HG02970 (cell line): ENCODE data around the gene CKMT2.
"Not testable (repeated sequence)": the region's sequence is repeated elsewhere in the genome, so short reads cannot be mapped to it uniquely, and the experiment has no call there.

ENCODE experiments used
- ATAC-seq: cut with Tn5 transposase; IDR thresholded peaks from one replicate; pipeline ENCODE4 v1.9.1; 2021; ENCODE audit warnings: mild to moderate bottlenecking, moderate library complexity, moderate number of reproducible peaks; ENCODE audit not compliant: unreplicated experiment, low FRiP score

CKMT2 gene

DNA sequence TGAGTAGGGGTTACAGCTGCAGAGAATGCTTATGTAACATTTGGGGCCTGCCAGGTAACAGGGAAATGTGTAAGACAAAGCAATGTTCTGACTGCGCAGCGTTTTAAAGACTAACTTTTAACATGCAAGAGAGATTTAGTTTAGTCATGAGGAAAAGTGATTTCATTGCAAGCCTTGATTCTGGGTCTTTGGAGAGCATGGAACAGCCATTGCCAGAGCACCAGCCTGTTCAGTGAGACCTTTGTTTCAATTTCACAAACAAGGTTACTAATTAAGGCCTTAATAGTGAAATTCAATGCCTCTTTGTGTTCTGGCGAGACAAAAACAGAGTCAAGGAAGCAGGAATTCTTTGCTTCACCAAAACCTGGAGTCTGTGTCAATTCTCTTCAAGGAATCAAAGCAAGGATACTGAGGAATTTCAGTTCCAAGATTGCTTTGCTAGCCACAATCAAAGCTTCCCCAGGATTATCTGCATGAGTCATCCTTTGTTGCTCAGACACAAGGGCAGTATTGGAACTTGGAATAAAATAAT, 14.4 kb downstream of the CKMT2 start:
- no peak for ATAC-seq

DNA sequence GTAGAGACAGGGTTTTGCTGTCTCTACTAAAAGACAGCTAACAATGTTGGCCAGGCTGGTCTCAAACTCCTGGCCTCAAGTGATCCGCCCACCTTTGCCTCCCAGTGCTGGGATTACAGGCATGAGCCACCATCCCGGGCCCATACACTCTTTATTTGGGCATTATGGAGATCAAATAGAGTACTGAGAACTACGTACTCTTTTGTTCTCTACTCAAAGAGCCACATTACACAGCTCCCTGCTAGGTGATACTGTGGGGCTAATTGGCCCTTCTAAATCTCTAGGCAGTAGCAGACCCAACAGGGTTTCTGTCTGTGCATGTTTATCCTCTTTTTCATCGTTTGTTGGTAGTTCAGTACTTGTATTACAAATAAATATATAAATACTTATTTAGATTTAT, 16.1 kb downstream of the CKMT2 start:
- ATAC-seq, result no peak

DNA sequence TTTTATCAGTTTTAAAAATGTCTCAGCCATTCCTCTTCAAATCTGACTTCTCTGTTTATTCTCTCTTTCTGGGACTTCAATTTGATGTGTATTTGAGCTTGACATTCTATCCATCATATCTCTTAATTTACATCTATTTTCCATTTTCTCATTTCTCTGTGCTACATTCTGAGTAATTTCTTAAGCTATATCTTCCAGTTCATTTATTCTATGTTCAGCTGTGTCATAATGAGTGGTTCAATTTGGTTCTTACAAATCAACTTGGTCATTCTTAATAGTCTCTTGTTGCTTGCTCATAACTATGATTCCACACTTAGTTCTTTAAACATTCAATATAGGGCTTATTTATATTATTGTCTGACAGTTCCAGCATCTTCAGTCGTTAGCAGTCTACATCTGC, 16.9 kb downstream of the CKMT2 start:
- ATAC-seq, result no peak

- ATAC-seq, result no peak
Measured at GRCh38 chr5:81251922-81252321, 18.8 kb downstream of the CKMT2 start.

- no peak for ATAC-seq
Measured at GRCh38 chr5:81252904-81253303, 19.8 kb downstream of the CKMT2 start.

- ATAC-seq, result no peak
Measured at GRCh38 chr5:81253875-81254274, 20.8 kb downstream of the CKMT2 start.

- ATAC-seq, result no peak
Measured at GRCh38 chr5:81254886-81255559, 21.9 kb downstream of the CKMT2 start.

GRCh38 chr5:81256766-81257165, 23.6 kb downstream of the CKMT2 start:
- ATAC-seq, result no peak

DNA sequence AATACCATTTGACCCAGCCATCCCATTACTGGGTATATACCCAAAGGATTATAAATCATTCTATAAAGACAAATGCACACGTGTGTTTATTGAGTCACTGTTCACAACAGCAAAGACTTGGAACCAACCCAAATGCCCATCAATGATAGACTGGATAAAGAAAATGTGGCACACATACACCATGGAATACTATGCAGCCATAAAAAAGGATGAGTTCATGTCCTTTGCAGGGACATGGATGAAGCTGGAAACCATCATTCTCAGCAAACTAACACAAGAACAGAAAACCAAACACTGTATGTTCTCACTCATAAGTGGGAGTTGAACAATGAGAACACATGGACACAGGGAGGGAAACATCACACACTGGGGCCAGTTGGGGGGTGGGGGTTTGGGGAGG, 29.7 kb downstream of the CKMT2 start:
- ATAC-seq, result not testable (repeated sequence)

DNA sequence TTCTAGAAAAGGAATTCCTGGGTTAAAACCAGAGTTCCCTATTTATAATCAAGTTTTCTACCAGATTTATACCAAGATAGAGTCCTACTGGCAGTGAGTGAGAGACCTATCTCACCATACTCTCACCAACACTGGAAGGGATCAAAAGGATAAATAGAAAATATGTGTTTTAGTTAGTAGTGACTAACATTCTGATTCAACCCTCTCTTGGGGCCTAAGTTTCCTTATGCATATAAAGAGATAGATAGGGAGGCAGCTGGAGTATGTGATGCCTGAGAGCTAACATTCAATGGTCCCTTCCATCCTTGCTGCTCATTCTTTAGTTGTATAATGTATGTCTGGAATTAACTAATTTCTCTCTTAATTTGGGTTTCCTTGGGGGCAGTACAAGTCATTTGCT, 32.0 kb downstream of the CKMT2 start:
- no peak for ATAC-seq

DNA sequence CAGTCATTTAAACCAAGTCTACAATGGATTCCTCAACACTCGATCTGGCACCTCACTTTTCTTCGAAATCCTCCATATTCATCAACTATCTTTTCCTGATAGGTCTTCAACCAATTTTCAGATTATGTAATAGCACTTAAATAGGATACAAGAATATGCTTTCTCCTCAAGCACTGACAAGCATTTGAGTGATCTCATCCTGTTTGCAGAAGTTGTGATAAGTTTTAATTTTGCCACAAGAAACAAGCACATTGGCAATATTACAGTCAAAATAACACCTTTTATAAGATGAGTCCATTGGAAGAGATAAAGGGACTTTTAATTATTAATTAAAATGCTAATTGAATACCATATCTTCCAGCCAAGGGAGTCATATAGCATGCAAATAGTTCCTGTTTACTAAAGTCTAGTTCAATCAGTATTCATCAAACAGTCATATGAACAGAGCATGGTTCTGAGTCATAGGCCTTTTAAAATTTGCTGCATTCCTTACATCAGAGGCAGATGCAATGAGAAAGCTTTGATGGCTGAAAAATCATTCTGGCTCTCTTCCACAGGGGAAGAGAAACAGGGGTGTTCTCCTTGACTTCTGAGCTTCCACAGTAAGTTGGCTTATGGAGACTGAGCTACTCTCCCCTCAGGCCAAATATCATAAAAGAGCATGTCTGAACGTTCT, 35.5 kb downstream of the CKMT2 start:
- no peak for ATAC-seq

DNA sequence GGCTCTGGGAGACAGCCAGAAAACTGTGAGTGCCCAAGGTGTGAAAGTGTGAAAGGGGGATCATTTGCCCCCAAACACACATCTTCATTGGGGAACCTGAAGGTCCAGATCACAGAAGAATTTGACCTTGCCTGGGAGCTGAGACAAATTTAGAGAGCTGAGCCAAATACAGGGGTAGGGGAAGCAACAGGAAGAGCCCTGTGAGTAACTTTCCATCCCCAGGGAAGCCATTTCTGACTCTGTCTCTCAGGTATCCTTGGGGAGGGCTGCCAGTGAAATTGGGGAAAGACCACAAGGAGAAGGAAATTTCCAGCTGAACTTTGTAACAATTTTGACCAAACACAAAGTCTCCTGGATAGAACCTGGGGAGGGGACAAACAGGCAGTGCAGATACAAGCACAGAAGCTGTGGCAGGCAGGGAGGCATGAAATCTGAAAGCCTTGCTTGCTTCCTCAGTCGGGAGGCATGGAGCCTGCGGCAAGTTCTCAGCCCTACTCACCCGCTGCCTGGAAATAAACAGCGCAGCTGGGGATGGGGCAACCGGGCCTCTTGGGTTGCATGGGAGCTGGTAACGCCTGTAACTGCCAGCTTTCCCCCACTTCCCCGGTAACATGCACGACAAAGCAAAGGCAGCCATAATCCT, 36.8 kb downstream of the CKMT2 start:
- no peak for ATAC-seq

DNA sequence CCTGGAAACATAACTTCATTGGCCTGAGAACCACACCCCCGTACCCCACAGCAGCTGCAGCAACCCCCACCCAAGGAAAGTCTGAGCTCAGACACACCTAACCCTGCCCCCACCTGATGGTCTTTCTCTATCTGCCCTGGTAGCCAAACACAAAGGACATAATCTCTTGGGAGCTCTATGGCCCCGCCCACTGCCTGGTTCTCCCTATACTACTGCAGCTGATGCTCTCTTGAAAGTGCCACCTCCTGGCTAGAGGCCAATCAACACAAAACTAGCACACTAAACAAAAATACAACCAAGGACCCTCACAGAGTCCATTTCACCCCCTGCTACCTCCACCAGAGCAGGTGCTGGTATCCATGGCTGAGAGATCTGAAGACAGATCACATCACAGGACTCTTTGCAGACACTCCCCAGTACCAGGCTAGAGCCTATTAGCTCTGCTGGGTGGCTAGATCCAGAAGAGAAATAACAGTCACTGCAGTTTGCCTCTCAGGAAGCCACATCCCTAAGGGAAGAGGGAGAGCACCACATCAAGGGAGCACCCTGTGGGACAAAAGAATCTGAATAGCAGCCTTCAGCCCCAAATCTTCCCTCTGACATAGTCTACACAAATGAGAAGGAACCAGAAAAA, 37.4 kb downstream of the CKMT2 start:
- ATAC-seq, result not testable (repeated sequence)

DNA sequence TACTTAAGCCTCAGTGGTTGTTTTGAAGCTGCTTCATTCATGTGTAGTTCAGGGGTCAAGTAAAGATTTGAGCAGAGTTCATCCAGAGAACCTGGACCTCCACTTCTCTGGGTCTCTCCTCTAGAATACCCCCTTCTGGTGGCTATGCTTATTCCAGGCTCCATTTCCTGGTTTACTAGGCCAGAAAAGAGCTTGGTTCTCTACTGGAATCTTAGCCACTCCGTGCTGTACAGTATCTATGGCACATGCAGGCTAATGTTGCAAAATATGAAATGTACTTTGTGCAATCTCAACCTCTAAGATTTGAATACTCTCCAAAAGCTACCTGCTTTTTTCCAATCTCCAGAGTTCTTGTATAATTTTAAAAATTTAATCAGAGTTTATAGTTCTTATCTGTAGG, 50.9 kb downstream of the CKMT2 start:
- ATAC-seq, result no peak

DNA sequence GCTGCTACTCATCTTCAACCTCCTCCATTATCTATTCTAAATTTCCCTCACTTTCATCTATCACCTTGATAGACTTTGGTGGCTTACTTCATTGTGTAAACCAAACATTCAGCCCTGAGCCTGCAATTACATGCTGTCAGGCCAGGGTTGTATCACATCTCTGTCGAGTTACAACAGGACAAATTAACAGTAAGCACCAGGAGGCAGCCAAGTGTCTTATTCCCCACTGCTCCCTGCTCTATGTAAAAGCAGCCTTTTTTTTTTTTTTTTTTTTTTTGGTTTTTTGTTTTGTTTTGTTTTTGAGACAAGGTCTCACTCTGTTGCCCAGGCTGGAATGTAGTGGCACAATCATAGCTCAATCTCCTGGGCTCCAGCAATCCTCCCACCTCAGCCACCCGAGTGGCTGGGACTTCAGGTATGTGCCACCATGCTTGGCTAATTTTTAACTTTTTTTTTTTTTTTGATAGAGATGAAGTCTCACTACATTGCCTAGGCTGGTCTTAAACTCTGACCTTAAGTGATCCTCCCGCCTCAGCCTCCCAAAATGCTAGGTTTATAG, 53.0 kb downstream of the CKMT2 start:
- no peak for ATAC-seq

- no peak for ATAC-seq
Measured at GRCh38 chr5:81288021-81288433, 54.9 kb downstream of the CKMT2 start.

DNA sequence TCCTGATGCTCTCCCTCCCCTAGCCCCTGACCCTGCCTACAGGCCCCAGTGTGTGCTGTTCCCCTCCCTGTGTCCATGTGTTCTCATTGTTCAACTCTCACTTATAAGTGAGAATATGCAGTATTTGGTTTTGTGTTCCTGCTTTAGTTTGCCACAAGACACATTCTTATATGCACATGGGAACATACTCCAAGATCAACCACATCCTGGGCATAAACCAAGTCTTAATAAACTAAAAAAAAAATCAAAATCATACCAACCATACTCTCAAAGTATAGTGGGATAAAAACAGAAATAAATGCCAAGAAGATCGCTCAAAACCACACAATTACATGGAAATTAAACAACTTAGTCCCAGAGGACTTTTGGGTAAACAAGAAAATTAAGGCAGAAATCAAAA, 57.0 kb downstream of the CKMT2 start:
- no peak for ATAC-seq

DNA sequence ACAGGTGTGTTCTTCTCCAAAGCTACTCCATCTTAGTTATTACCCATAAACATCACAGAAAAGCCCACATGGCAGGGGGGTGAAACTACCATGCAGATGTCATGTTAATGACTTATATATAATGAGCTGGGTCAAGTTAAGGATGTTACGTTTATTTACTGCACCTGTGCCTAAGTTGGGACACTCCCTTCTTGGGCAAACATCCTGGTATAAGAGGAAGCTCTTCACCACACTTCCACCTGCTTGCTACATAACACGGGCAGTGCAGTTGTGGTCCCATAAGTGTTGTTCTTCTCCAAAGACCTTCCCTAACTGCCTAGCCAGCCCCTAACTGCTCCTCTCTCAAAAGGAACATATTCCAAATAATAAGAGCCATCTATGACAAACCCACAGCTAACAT, 59.0 kb downstream of the CKMT2 start:
- no peak for ATAC-seq

DNA sequence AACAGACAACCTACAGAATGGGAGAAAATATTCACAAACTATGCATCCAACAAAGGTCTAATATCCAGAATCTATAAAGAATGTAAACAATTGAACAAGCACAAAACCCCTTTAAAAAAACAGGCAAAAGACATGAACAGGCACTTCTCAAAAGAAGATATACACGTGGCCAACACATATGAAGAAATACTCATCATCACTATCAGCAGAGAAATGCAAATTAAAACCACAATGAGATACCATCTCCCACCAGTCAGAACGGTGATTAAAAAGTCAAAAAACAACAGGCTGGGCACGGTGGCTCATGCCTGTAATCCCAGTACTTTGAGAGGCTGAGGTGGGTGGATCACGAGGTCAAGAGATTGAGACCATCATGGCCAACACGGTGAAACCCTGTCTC, 60.9 kb downstream of the CKMT2 start:
- not testable (repeated sequence) for ATAC-seq

GRCh38 chr5:81297531-81297930, 64.4 kb downstream of the CKMT2 start:
- no peak for ATAC-seq

DNA sequence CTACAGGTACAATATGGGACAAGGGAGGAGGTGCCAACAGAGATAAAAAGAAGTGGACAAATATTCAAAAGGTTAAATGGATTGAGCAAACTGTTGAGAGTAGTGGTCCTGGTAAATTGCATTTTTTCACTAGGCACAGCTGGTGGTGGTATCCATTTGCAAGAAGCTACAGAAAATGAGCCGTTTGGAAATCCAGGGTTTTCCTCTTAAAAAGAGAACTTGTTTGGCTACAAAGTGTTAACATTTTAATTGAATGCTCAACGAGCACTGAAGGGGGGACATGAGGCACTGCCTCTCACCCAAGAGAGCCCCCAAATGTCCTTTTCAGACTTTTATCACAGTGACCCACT, 67.8 kb downstream of the CKMT2 start:
- ATAC-seq, result peak; percentile 1
